OCI-LY1 (cell line): ENCODE measurements around the gene LCN2.

Experiments
- H2AFZ ChIP-seq: fragments of 200-600 bp; sonication (generic), shearing (Covaris generic); 2 replicates; pipeline ENCODE4 v1.6.0; 2014; ENCODE audit warnings: antibody characterized with exemption, mild to moderate bottlenecking, low read length
- H3F3A ChIP-seq: fragments of 200-600 bp; sonication (generic), shearing (Covaris generic); 2 replicates; pipeline ENCODE4 v1.6.0; 2014; ENCODE audit warnings: mild to moderate bottlenecking, antibody characterized with exemption, low read length, moderate library complexity; ENCODE audit not compliant: insufficient read depth
- H3K27ac ChIP-seq: fragments of 200-600 bp; sonication (generic); 2 replicates; pipeline ENCODE4 v1.5.1; 2014; ENCODE audit warnings: low read length, mixed run types, mild to moderate bottlenecking, low read depth; ENCODE audit not compliant: poor library complexity, severe bottlenecking
- H3K27me3 ChIP-seq: fragments of 200-600 bp; sonication (generic); 2 replicates; pipeline ENCODE4 v1.6.0; 2014; ENCODE audit warnings: antibody characterized with exemption, mild to moderate bottlenecking, low read length, moderate library complexity; ENCODE audit not compliant: insufficient read depth
- H3K36me3 ChIP-seq: fragments of 200-600 bp; sonication (generic); 2 replicates; pipeline ENCODE4 v1.6.1; 2014; ENCODE audit warnings: mild to moderate bottlenecking, antibody characterized with exemption, low read length, moderate library complexity, mixed read lengths; ENCODE audit not compliant: insufficient read depth
- H3K4me1 ChIP-seq: fragments of 200-600 bp; sonication (generic); 2 replicates; pipeline ENCODE4 v1.5.1; 2014; ENCODE audit warnings: mild to moderate bottlenecking, low read length, moderate library complexity; ENCODE audit not compliant: insufficient read depth, severe bottlenecking
- H3K4me2 ChIP-seq: fragments of 200-600 bp; sonication (generic), shearing (Covaris generic); 2 replicates; pipeline ENCODE4 v1.6.1; 2014; ENCODE audit warnings: low read length
- H3K4me3 ChIP-seq: fragments of 200-600 bp; sonication (generic); 2 replicates; pipeline ENCODE4 v1.5.1; 2014; ENCODE audit warnings: low read length, low read depth, mild to moderate bottlenecking, mixed read lengths; ENCODE audit not compliant: poor library complexity, severe bottlenecking
- H3K79me2 ChIP-seq: fragments of 200-600 bp; shearing (Covaris generic); 2 replicates; pipeline ENCODE4 v1.6.1; 2016; ENCODE audit warnings: mixed run types, low read length, mixed read lengths; ENCODE audit not compliant: insufficient read depth
- H3K9ac ChIP-seq: fragments of 200-600 bp; sonication (generic), shearing (Covaris generic); 2 replicates; pipeline ENCODE4 v1.6.1; 2014; ENCODE audit warnings: mild to moderate bottlenecking, low read length, mixed read lengths
- H3K9me2 ChIP-seq: fragments of 200-600 bp; sonication (generic), shearing (Covaris generic); 2 replicates; pipeline ENCODE4 v1.6.1; 2014; ENCODE audit warnings: low read depth, mild to moderate bottlenecking, low read length, mixed read lengths
- H3K9me3 ChIP-seq: fragments of 200-600 bp; shearing (Covaris generic); 2 replicates; pipeline ENCODE4 v1.6.1; 2014; ENCODE audit warnings: low read length, mixed read lengths
- H4K20me1 ChIP-seq: fragments of 200-600 bp; sonication (generic), shearing (Covaris generic); 2 replicates; pipeline ENCODE4 v1.6.0; 2016; ENCODE audit warnings: mild to moderate bottlenecking, low read length; ENCODE audit not compliant: insufficient read depth
- CTCF ChIP-seq: fragments of 200-600 bp; sonication (generic), shearing (Covaris generic); IDR thresholded peaks from 2 replicates; pipeline ENCODE4 v1.5.1; 2017; ENCODE audit warnings: mild to moderate bottlenecking, antibody characterized with exemption, low read length, moderate library complexity, mixed read lengths
- EZH2 ChIP-seq: fragments of 200-600 bp; sonication (generic), shearing (Covaris generic); IDR thresholded peaks from 2 replicates; pipeline ENCODE4 v1.8.0; 2017; ENCODE audit warnings: borderline replicate concordance, mixed run types, mild to moderate bottlenecking, antibody characterized with exemption, low read length, moderate library complexity, mixed read lengths

The LCN2 gene

GRCh38 chr9:128148509-128149000 lies 698 bp upstream of the LCN2 start:
- Histone ChIP-seq H3K79me2 (no peaks in the 10 kb centered on the region), H3F3A (no peaks in the 10 kb centered on the region), H2AFZ (no peak overlapping the region), H3K36me3 (no peaks in the 10 kb centered on the region), H3K27me3 (no peaks in the 10 kb centered on the region; the same call in none of the 2 replicates), H3K4me1 (no peaks in the 10 kb centered on the region), H3K9me3 (no peaks in the 10 kb centered on the region), H3K9ac (no peak overlapping the region), H3K27ac (no peak overlapping the region), H3K4me2 (no peak overlapping the region), H3K9me2 (no peaks in the 10 kb centered on the region), H4K20me1 (no peaks in the 10 kb centered on the region), H3K4me3 (no peak overlapping the region)
- TF ChIP-seq EZH2 (no peak), CTCF (no peak)

- H3K27me3 ChIP-seq = no peaks in the 10 kb centered on the region; the same call in none of the 2 replicates
- TF ChIP-seq CTCF = no peak
- no peak for TF ChIP-seq EZH2
- no peaks in the 10 kb centered on the region for H3K9me2 ChIP-seq
- no peak overlapping the region for H2AFZ ChIP-seq
- no peak overlapping the region for H3K27ac ChIP-seq
- H3K36me3 ChIP-seq = no peaks in the 10 kb centered on the region
- H3K4me2 ChIP-seq = no peak overlapping the region
- no peak overlapping the region for H3K9ac ChIP-seq
- H3K4me1 ChIP-seq = no peaks in the 10 kb centered on the region
- H4K20me1 ChIP-seq = no peaks in the 10 kb centered on the region
- no peak overlapping the region for H3K4me3 ChIP-seq
- H3K79me2 ChIP-seq = no peaks in the 10 kb centered on the region
- H3K9me3 ChIP-seq = no peaks in the 10 kb centered on the region
- no peaks in the 10 kb centered on the region for H3F3A ChIP-seq
These were observed 819 bp downstream of the LCN2 start for GRCh38 chr9:128149951-128150593.

GRCh38 chr9:128150594-128151308 lies 1.5 kb downstream of the LCN2 start:
- TF ChIP-seq CTCF (peak; percentile 61), EZH2 (no peak)
- H3F3A ChIP-seq = no peaks in the 10 kb centered on the region
- no peaks in the 10 kb centered on the region for H3K79me2 ChIP-seq
- no peak overlapping the region for H2AFZ ChIP-seq
- no peaks in the 10 kb centered on the region for H3K9me2 ChIP-seq
- no peaks in the 10 kb centered on the region for H3K9me3 ChIP-seq
- no peak overlapping the region for H3K27ac ChIP-seq
- H3K9ac ChIP-seq = no peak overlapping the region
- no peaks in the 10 kb centered on the region for H4K20me1 ChIP-seq
- H3K4me2 ChIP-seq = no peak overlapping the region
- no peaks in the 10 kb centered on the region; the same call in 1 of the 2 replicates for H3K36me3 ChIP-seq
- no peak overlapping the region for H3K4me3 ChIP-seq
- H3K27me3 ChIP-seq = peaks cover 3% of the 10 kb centered on the region
- no peaks in the 10 kb centered on the region for H3K4me1 ChIP-seq
